ENCODE data around the gene ZNF496. TPM values are rescaled to one million over a fixed set of nuclear protein-coding genes. Genes with fewer than 3 reads are reported as not detected.

Gene ZNF496
- total and polyA plus RNA-seq, 9 of the 15 experiments (the other 6 are each of a cell fraction or from before 2014, with no cell fraction given), result 4.3 to 54.0 (median 31.3) TPM

DNA sequence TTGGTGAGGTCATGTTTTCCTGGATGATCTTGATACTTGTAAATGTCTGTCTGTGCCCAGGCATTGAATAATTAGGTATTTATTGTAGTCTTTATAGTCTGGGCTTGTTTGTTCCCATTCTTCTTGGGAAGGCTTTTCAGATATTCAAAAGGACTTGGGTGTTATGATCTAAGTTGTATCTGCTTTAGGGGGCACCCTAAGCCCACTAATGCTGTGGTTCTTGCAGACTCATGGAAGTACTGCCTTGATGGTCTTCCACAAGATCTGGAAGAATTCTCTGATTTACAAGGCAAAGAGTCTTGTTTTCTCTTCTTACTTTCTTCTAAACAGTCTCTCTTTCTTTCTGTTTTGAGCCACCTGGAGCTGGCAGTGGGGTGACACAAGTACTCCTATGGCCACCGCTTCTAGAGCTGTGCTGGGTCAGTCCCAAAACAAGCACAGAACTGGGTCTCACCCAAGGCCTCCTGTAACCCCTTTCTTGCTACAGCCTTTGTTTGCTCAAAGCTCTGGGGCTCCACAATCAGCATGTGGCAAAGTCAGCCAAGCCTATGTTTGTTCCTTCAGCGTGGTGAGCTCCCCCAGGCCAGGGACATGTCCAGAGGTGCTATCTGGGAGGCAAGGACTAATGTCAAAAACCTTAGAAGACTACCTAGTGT is 63.1 kb downstream of the ZNF496 start:
- TF ChIP-seq RAD21 (CRISPR knock-in tag; conservative IDR thresholded peaks at IDR 0.05 in 1 of 2, IDR thresholded peaks at IDR 0.05 in 1 of 2) (peak in 1 of 2 experiments; percentile 29; a peak in 2 of 4 replicates), TRIM24 (IDR thresholded peaks at IDR 0.05) (no peak)
- Histone ChIP-seq H4K20me1 (replicated peaks; ENCODE audit: control insufficient read depth, insufficient read depth, low read length) (no peaks in the 10 kb centered on the region), H3K79me2 (ENCODE audit: control insufficient read depth, insufficient read depth, low read length) (no peaks in the 10 kb centered on the region), H3K9me1 (ENCODE audit: control insufficient read depth, insufficient read depth, low read length) (no peaks in the 10 kb centered on the region), H3K36me3 (ENCODE audit: control insufficient read depth, insufficient read depth, low read length) (no peaks in the 10 kb centered on the region), H3K4me3 (no peak overlapping the region), H3K27me3 (ENCODE audit: control insufficient read depth in 2 of 2, insufficient read depth in 2 of 2, low read length in 2 of 2) (no peaks in the 10 kb centered on the region), H3K9ac (ENCODE audit: insufficient read depth in 1 of 2, low read depth in 2 of 2, low read length in 2 of 2) (no peak overlapping the region), H3K9me3 (replicated peaks; ENCODE audit: control insufficient read depth, insufficient read depth, low read depth, low read length) (peaks cover 3% of the 10 kb centered on the region; the same call in 1 of the 2 replicates), H3K27ac (ENCODE audit: extremely low read depth, low read depth, low read length) (no peak overlapping the region), H3K4me2 (ENCODE audit: insufficient read depth, low read length) (no peak overlapping the region), H3K4me1 (replicated peaks in 1 of 2; ENCODE audit: control insufficient read depth in 2 of 2, insufficient read depth in 2 of 2, low read length in 2 of 2) (no peaks in the 10 kb centered on the region), H2AFZ (ENCODE audit: low read depth, low read length) (no peak overlapping the region)
- FAIRE-seq, result no peak
- no TSS peak for BruUV-seq (replicated peaks)
- intact Hi-C loops (cut with micrococcal nuclease), result loop anchor here (1.0 kb wide), 1 partner anchor 219 kb away; no protein-coding TSS in a partner anchor
- no peak for DNase-seq (ENCODE audit: extremely low read depth in 1 of 4, low spot score in 3 of 4)
- CTCF ChIA-PET (ENCODE audit: low intra/inter-chr PET ratio), result no interaction called here
- ATAC-seq, result no peak
- WGBS (ENCODE audit: insufficient coverage, low coverage, missing lambda C conversion rate), result 6% methylated on average over 2 of the region's 2 CpGs
- in situ Hi-C loops (cut with MboI), result no loop called here
- POLR2A ChIA-PET, result interaction anchor here (0.5 kb wide), 1 partner anchor 703 kb away, joined by 3 read pairs; no protein-coding TSS in a partner anchor

DNA sequence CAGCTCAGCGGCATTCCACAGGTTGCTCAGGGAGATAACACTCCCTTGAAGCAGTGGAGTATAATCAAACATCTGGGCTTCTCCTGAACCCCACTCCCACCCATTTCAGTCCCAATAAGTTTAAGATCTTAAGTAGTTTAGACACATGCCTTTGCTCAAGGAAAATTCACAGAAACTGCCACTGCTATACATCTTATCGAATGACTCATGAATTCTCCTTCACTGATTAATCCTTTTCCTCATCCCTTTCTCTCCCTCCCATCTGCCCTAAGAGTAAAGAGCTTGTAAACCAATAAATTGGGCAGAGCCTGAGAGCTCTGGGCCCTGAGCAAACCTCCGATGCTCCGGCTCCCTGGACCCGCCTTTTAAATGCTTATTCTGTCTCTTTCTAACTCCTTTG is 65.6 kb downstream of the ZNF496 start:
- CTCF ChIA-PET (ENCODE audit: low intra/inter-chr PET ratio), result no interaction called here
- Histone ChIP-seq H3K27ac (ENCODE audit: extremely low read depth, low read depth, low read length) (no peak overlapping the region; the same call in 2 of the 3 replicates), H3K9me1 (ENCODE audit: control insufficient read depth, insufficient read depth, low read length) (no peaks in the 10 kb centered on the region), H3K9me3 (replicated peaks; ENCODE audit: control insufficient read depth, insufficient read depth, low read depth, low read length) (0 out of 2 replicates have a peak, but pooled peaks cover 3% of the 10 kb centered on the region), H3K36me3 (ENCODE audit: control insufficient read depth, insufficient read depth, low read length) (no peaks in the 10 kb centered on the region), H3K4me2 (ENCODE audit: insufficient read depth, low read length) (no peak overlapping the region; the same call in 1 of the 2 replicates), H3K79me2 (ENCODE audit: control insufficient read depth, insufficient read depth, low read length) (no peaks in the 10 kb centered on the region), H4K20me1 (replicated peaks; ENCODE audit: control insufficient read depth, insufficient read depth, low read length) (no peaks in the 10 kb centered on the region), H3K4me3 (no peak overlapping the region), H3K9ac (ENCODE audit: insufficient read depth in 1 of 2, low read depth in 2 of 2, low read length in 2 of 2) (no peak overlapping the region), H3K27me3 (ENCODE audit: control insufficient read depth in 2 of 2, insufficient read depth in 2 of 2, low read length in 2 of 2) (no peaks in the 10 kb centered on the region), H2AFZ (ENCODE audit: low read depth, low read length) (peak overlapping the region; percentile 44; the same call in 1 of the 2 replicates), H3K4me1 (replicated peaks in 1 of 2; ENCODE audit: control insufficient read depth in 2 of 2, insufficient read depth in 2 of 2, low read length in 2 of 2) (no peaks in the 10 kb centered on the region)
- in situ Hi-C loops (cut with MboI), result no loop called here
- POLR2A ChIA-PET, result no interaction called here
- TF ChIP-seq ZMIZ1 (IDR thresholded peaks at IDR 0.05; ENCODE audit: low read depth in 2 of 2, low read length in 2 of 2), result no peak
- no peak for TF ChIP-seq TAL1 (IDR thresholded peaks at IDR 0.05)
- TF ChIP-seq CBX5 (IDR thresholded peaks at IDR 0.05; ENCODE audit: borderline replicate concordance, low read depth), result no peak
- TF ChIP-seq SIN3B (IDR thresholded peaks at IDR 0.05; ENCODE audit: low read depth), result no peak
- no peak for TF ChIP-seq GATAD2A (IDR thresholded peaks at IDR 0.05)
- TF ChIP-seq KAT2B (IDR thresholded peaks at IDR 0.05; ENCODE audit: low read depth, low read length), result no peak
- TF ChIP-seq NONO (IDR thresholded peaks at IDR 0.05; ENCODE audit: low read depth in 2 of 2, low read length in 1 of 2), result no peak
- peak; percentile 37; the same call in 1 of the 2 replicates for TF ChIP-seq CBFA2T3 (IDR thresholded peaks at IDR 0.05)
- TF ChIP-seq MBD2 (IDR thresholded peaks at IDR 0.05; ENCODE audit: borderline replicate concordance, low read depth), result no peak
- TF ChIP-seq CBFA2T2 (conservative IDR thresholded peaks at IDR 0.05), result 0 out of 2 replicates have a peak, but pooled peaks have one; percentile 3
- no TSS peak for BruUV-seq (replicated peaks)
- ATAC-seq, result no peak
- WGBS (ENCODE audit: insufficient coverage, low coverage, missing lambda C conversion rate), result 2% methylated on average over 5 of the region's 5 CpGs
- peak; percentile 74 for FAIRE-seq
- intact Hi-C loops (cut with micrococcal nuclease), result no loop called here
- DNase-seq (ENCODE audit: extremely low read depth in 1 of 4, low spot score in 3 of 4), result peak in 1 of 4 experiments; percentile 24
